DND-41 (cell line): ENCODE data around the gene AACS.
"Not testable (repeated sequence)": the region's sequence is repeated elsewhere in the genome, so short reads cannot be mapped to it uniquely, and the experiment has no call there.

Source experiments
- ATAC-seq: fragments of 200-7000 bp; cut with Tn5 transposase; 3 replicates; pipeline ENCODE4 v1.9.1; 2021; ENCODE audit warnings: low read depth; ENCODE audit not compliant: insufficient read depth
- DNase-seq: peaks from one replicate; pipeline ENCODE4 v3.0.0-alpha.2; 2020
- H2AFZ ChIP-seq: 2 replicates; pipeline ENCODE4 v1.6.0; 2012; ENCODE audit warnings: low read depth, low read length
- H3K27ac ChIP-seq: 2 replicates; pipeline ENCODE4 v1.5.1; 2012; ENCODE audit warnings: low read length, inconsistent platforms
- H3K27me3 ChIP-seq: fragments of 200-600 bp; sonication (generic); 2 replicates; pipeline ENCODE4 v1.6.0; 2012; ENCODE audit warnings: low read length, mild to moderate bottlenecking, inconsistent platforms; ENCODE audit not compliant: insufficient read depth, poor library complexity
- H3K36me3 ChIP-seq: 2 replicates; pipeline ENCODE4 v1.5.1; 2012; ENCODE audit warnings: low read length, inconsistent platforms; ENCODE audit not compliant: insufficient read depth
- H3K4me1 ChIP-seq: 2 replicates; pipeline ENCODE4 v1.5.1; 2012; ENCODE audit warnings: mild to moderate bottlenecking, low read length; ENCODE audit not compliant: insufficient read depth
- H3K4me2 ChIP-seq: 2 replicates; pipeline ENCODE4 v1.6.0; 2012; ENCODE audit warnings: mild to moderate bottlenecking, moderate library complexity, low read length, inconsistent platforms; ENCODE audit not compliant: insufficient read depth
- H3K4me3 ChIP-seq, 2 experiments: fragments of 200-600 bp in 1 of 2; shearing (Covaris generic) in 1 of 2; 2 replicates each; pipeline ENCODE4 v1.5.1; 2012 to 2016; ENCODE audit warnings: inconsistent platforms in 2 of 2, low read length in 2 of 2, mild to moderate bottlenecking in 2 of 2, low read depth in 1 of 2, moderate library complexity in 1 of 2
- H3K79me2 ChIP-seq: 2 replicates; pipeline ENCODE4 v1.6.0; 2012; ENCODE audit warnings: low read length, inconsistent platforms; ENCODE audit not compliant: insufficient read depth
- H3K9ac ChIP-seq: 2 replicates; pipeline ENCODE4 v1.6.0; 2012; ENCODE audit warnings: low read depth, mild to moderate bottlenecking, inconsistent platforms, low read length, moderate library complexity
- H3K9me3 ChIP-seq: 2 replicates; pipeline ENCODE4 v1.5.1; 2012; ENCODE audit warnings: low read length, moderate library complexity, mild to moderate bottlenecking, inconsistent platforms; ENCODE audit not compliant: insufficient read depth, severe bottlenecking
- H4K20me1 ChIP-seq: 2 replicates; pipeline ENCODE4 v1.6.0; 2012; ENCODE audit warnings: low read length; ENCODE audit not compliant: insufficient read depth
- CTCF ChIP-seq: IDR thresholded peaks from 2 replicates; pipeline ENCODE4 v1.5.1; 2012; ENCODE audit warnings: borderline replicate concordance, low read length, moderate library complexity, mild to moderate bottlenecking; ENCODE audit not compliant: poor library complexity, severe bottlenecking; ENCODE audit errors: extremely low read depth
- EZH2 ChIP-seq: IDR thresholded peaks from 3 replicates; pipeline ENCODE4 v1.6.1; 2012; ENCODE audit warnings: borderline replicate concordance, low read depth, mild to moderate bottlenecking, moderate library complexity, low read length, inconsistent platforms; ENCODE audit not compliant: severe bottlenecking

Gene AACS

GRCh38 chr12:125070661-125071390, 5.6 kb downstream of the AACS start:
- TF ChIP-seq EZH2 (no peak), CTCF (no peak)
- no peak overlapping the region for H3K9ac ChIP-seq
- H3K27me3 ChIP-seq = no peaks in the 10 kb centered on the region
- H3K4me2 ChIP-seq = no peak overlapping the region
- DNase-seq = no peak
- peaks cover 4% of the 10 kb centered on the region; the same call in 1 of the 2 replicates for H3K36me3 ChIP-seq
- no peak overlapping the region for H3K4me3 ChIP-seq
- no peaks in the 10 kb centered on the region for H3K79me2 ChIP-seq
- no peaks in the 10 kb centered on the region for H3K9me3 ChIP-seq
- ATAC-seq = no peak
- H4K20me1 ChIP-seq = peaks cover 11% of the 10 kb centered on the region
- H3K4me1 ChIP-seq = peaks cover 11% of the 10 kb centered on the region
- H2AFZ ChIP-seq = no peak overlapping the region
- H3K27ac ChIP-seq = no peak overlapping the region

- no peak overlapping the region for H3K4me3 ChIP-seq
These were observed 6.2 kb downstream of the AACS start for GRCh38 chr12:125071456-125071855.

GRCh38 chr12:125072496-125072895, 7.3 kb downstream of the AACS start:
- no peak for TF ChIP-seq EZH2
- TF ChIP-seq CTCF = no peak
- DNase-seq = no peak
- H3K9me3 ChIP-seq = no peaks in the 10 kb centered on the region
- no peak overlapping the region for H3K27ac ChIP-seq
- H3K36me3 ChIP-seq = peaks cover 9% of the 10 kb centered on the region
- no peaks in the 10 kb centered on the region for H3K79me2 ChIP-seq
- peaks cover 5% of the 10 kb centered on the region for H4K20me1 ChIP-seq
- H3K9ac ChIP-seq = no peak overlapping the region
- H3K4me3 ChIP-seq = no peak overlapping the region
- no peak for ATAC-seq
- H3K4me1 ChIP-seq = no peaks in the 10 kb centered on the region
- no peak overlapping the region for H3K4me2 ChIP-seq
- H2AFZ ChIP-seq = no peak overlapping the region
- H3K27me3 ChIP-seq = no peaks in the 10 kb centered on the region

More at GRCh38 chr12:125071456-125071855, 6.2 kb downstream of the AACS start:
- Histone ChIP-seq H3K27me3 (no peaks in the 10 kb centered on the region), H3K9ac (no peak overlapping the region), H3K4me2 (no peak overlapping the region), H3K9me3 (no peaks in the 10 kb centered on the region), H2AFZ (no peak overlapping the region), H3K36me3 (peaks cover 4% of the 10 kb centered on the region; the same call in 1 of the 2 replicates), H3K27ac (no peak overlapping the region), H3K4me1 (peaks cover 5% of the 10 kb centered on the region), H3K79me2 (no peaks in the 10 kb centered on the region), H4K20me1 (peaks cover 11% of the 10 kb centered on the region)
- TF ChIP-seq CTCF (no peak), EZH2 (no peak)
- ATAC-seq = no peak
- no peak for DNase-seq

- not testable (repeated sequence) for H3K9me3 ChIP-seq, H3K79me2 ChIP-seq, H3K9ac ChIP-seq, H3K27ac ChIP-seq, H2AFZ ChIP-seq, H3K4me2 ChIP-seq, DNase-seq, H4K20me1 ChIP-seq, H3K4me1 ChIP-seq, H3K27me3 ChIP-seq, ATAC-seq, H3K4me3 ChIP-seq
- H3K36me3 ChIP-seq = peaks cover 16% of the 10 kb centered on the region
These were observed 9.1 kb downstream of the AACS start for GRCh38 chr12:125074294-125074693.
